Erythroblast (primary cell): ENCODE data around the gene ACTR8.

Source experiments
- GATA1 ChIP-seq: IDR thresholded peaks from 2 replicates; pipeline ENCODE4 v1.6.1; 2011; ENCODE audit warnings: low read depth, mild to moderate bottlenecking, control low read depth, low read length, moderate library complexity
- POLR2A ChIP-seq: IDR thresholded peaks from 2 replicates; pipeline ENCODE4 v1.6.1; 2011; ENCODE audit warnings: mild to moderate bottlenecking, low read length

GRCh38 chr3:53880396-53881345 lies 1.3 kb downstream of the ACTR8 start:
- no peak for TF ChIP-seq POLR2A
- TF ChIP-seq GATA1 = no peak
